Measurements from ENCODE around the gene APOL4. TPM values are rescaled to one million over a fixed set of nuclear protein-coding genes. Genes with fewer than 3 reads are reported as not detected.
"Not testable (repeated sequence)": the region's sequence is repeated elsewhere in the genome, so short reads cannot be mapped to it uniquely, and the experiment has no call there.

APOL4 gene
- total RNA-seq, 1 donor from 2014 or later: 7.7 TPM

DNA sequence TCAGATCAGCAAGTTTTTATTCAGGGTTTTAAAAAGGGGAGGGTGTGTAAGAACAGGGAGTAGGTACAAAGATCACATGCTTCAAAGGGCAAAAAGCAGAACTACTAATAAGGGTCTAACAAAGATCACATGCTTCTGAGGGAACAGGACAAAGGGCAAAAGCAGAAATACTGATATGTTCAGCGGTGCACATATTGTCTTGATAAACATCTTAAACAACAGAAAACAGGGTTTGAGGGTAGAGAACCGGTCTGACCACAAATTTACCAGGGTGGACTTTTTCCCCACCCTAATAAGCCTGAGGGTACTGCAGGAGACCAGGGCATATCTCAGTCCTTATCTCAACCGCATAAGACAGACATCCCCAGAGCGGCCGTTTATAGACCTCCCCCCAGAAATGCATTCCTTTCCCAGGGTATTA is 7.9 kb upstream of the APOL4 start:
- not testable (repeated sequence) for DNase-seq (ENCODE audit: low spot score in 2 of 2); FAIRE-seq

DNA sequence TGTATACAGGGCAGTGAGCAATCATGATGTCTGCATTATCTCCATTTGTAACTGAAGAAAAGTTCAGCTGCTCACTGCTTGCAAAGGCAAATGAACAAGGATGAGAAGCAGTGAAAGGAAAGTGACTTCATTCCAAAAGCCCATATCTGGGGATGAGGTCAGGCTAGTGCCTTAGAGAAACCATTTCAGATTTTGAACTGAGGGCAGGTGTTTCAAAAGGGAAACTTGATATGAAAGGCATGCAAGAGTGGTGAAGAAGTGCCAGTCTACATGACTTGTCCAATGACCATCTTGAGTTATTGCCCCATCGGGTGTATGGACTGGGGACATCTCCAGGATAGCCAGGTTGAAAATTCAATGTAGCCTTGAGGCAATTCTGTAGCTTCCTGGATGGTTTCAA is 7.3 kb upstream of the APOL4 start:
- no peak for DNase-seq (ENCODE audit: low spot score in 2 of 2)
- FAIRE-seq: no peak

DNA sequence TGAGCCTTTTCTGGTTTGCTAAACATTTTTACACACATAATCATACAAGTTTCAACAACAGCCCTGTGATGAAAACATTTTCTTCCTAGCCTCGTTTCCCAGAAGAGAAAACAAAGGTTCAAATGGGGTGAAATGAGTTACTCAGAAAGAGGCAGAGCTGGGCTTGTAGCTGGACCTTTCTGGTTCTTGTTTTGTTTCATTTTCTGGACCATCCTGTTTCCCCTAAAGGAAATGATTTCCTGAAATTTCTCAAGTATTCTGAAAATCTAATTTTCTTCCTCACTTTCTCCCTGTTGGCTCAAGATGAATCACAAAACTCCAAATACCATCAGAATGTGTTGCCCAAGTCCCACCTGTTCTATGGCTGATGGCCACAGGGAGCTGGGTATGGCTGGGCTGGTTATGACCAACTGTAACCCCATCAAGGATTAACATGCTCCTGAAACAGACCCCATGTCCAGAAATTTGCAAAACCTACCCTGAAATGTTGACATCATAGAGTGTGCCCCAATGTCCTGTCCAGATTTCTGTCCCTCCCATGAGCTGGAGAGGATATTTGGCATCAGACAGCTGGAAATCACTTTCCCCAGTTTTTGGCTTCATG is 6.7 kb upstream of the APOL4 start:
- FAIRE-seq: no peak
- no peak for DNase-seq (ENCODE audit: low spot score in 2 of 2)

DNA sequence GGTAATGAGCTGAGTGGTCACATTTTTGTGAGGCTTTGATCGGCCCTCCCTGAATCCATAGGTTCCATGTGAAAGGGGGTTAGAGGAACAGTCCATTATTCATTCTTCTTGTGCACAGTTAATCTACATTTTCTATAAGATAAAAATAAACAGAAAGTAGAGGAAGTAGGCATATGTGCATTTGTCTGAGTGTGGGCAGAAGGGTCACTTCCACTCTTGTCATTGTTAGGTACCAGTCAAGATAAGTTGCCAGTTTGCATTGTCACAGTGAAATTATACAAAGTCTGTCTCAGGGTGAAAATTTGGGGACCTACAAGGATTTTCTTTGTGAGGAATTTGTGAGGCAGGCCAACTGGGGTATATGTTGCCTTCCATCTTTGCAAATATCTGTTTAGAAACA is 4.6 kb upstream of the APOL4 start:
- FAIRE-seq: no peak

DNA sequence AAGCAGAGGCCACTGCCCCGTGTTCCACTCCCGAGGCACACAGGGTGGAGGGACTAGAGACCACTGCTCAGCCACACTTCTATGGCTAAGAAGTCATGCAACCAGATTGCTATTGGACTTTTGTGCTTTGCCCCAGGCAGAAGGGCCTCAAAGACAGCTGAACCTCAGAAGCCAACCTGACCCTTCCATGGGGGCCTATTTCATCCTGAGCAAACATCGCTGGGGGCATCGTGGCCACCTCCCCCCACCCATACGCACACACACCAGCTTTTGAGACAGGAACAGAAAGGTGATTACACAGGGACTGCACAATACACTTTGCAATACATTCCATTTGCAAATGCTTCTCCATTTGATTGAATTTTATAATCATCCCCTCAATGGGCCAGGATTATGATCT is 4.0 kb upstream of the APOL4 start:
- not testable (repeated sequence) for FAIRE-seq

More for the DNA sequence above, 4.6 kb upstream of the APOL4 start:
- no peak for DNase-seq (ENCODE audit: low spot score in 2 of 2)

DNA sequence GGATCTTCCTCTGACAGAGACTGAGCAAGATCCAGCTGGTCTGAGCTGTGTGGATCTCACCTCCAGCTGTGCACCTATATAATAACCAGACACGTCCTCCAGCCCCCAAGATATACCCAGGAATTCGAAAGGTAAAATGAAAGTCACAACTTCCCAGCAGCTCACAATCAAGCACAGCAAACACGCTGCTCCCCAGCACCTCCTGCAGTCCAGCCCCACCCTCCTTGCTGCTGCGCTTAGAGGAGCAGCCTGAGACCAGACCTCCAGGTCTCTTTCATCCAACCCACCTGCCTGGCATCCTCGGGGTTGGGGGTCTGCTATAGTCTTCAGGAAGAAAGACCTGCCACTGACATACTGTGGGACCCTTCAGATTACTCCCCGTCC is 3.0 kb upstream of the APOL4 start:
- no peak for DNase-seq (ENCODE audit: low spot score in 2 of 2)
- no peak for FAIRE-seq

More for the DNA sequence above, 4.0 kb upstream of the APOL4 start:
- not testable (repeated sequence) for DNase-seq (ENCODE audit: low spot score in 2 of 2)

DNA sequence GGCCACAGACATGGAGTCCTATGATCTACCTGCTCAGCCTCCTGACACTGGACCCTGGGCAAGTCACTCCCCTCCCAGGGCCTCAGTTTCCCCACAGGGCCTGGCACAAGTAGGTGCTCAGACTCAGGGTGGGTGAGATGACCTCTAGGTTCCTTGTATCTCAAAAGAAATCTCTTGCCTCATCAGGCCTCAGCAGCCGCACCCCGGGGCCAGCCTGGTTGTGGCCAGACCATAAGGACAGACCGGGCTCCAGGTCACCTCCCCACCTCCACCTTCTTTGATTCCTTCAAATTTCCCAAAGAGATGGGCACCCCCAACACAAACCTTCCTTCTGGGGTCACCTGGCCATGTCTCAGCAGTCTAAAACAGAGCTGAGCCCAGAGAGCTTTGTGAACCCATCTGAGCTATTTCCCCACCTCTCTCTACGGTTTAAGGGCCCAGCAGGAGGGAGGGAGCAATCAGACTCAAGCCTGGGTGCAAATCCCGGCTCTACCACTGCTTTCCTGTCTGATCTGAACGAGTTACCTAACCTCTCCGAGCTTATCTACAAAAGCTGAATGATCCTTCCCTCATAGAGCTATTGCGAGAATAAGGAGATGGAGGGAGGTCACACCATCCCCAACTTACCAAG is 2.5 kb upstream of the APOL4 start:
- FAIRE-seq (no peak), DNase-seq (ENCODE audit: low spot score in 2 of 2) (no peak)

DNA sequence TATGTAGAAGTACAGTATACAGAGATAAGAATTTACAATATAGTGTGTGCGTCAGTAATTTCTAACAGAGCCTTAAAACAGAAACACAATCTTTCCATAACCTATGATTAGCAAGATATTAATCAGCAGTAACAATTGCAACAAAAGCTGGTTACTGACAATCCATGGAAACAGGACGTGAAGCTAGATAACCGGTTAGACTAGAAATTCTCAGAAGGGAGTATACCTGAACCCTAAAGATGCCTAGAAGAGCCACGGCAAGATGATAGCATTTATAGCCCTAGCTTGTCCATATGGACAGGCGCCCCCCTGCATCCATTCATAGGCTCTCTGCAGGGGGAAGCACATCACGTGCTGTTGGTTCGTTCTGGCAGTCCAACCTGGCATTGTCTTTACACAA is 1.8 kb upstream of the APOL4 start:
- not testable (repeated sequence) for DNase-seq (ENCODE audit: low spot score in 2 of 2); FAIRE-seq

DNA sequence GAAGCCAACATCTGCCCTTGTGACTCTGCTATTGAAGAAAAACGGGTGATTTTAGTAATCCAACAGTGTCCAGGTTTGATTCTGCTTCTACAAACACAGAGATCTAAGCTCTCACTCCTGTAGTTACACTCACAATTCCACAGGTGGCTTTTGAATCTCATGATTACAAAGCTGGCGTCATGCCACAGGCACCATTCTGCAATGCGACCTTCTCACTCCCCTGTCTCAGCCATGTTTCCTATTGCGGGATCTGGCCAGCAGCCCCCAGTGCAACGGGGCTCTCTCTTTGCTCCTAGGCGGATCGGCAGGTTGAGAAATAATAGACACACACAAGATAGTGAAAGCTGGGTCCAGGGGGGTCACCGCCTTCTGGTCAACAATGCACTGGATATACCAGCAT is 1.3 kb upstream of the APOL4 start:
- DNase-seq (ENCODE audit: low spot score in 2 of 2); FAIRE-seq: not testable (repeated sequence)

DNA sequence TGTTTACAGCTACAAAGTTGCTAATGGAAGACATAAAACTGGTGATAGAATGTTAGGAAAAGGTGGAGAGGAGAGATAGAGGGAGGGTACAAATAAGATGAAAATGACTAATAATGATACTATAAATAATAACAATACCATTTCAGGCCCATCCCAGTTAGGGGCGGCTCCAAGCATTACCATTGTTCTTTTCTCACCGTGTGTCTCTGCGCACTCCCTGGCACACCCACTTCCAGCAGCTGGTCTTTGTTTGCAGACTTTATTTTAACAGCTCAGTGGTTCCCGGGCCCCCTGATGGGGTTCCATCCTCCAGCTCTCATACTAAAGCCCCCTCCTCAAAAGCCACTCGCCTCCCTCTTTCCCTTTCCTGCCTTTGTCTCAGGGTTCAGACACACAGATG is 584 bp downstream of the APOL4 start:
- not testable (repeated sequence) for DNase-seq (ENCODE audit: low spot score in 2 of 2); FAIRE-seq

DNA sequence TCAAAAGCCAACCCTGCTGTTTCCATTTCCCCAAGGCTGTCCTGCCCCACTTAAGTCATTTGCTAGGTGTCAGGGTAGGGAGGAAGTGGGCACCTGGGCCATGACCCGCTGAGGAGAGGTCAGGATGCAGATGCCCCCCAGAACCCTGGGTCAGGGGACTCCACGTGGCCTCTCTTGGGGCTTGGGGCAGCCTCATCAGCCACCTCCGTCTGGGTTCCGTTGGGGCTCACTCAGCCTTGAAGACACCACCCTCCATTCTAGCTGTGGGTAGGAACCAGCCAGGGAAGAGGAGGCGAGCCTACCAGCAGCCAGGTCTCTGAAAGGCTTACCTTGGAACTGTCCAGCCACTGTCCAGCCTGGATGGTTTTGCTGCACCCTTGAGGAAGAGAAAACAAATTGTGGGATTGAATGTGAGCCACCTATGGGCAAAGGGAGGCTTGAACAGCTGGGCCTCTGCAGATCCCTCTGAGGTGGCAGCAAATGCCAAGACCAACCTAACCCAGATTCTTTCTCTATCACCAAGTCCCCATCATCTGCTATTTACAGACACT is 2.5 kb downstream of the APOL4 start:
- no peak for FAIRE-seq
- no peak for DNase-seq (ENCODE audit: low spot score in 2 of 2)

DNA sequence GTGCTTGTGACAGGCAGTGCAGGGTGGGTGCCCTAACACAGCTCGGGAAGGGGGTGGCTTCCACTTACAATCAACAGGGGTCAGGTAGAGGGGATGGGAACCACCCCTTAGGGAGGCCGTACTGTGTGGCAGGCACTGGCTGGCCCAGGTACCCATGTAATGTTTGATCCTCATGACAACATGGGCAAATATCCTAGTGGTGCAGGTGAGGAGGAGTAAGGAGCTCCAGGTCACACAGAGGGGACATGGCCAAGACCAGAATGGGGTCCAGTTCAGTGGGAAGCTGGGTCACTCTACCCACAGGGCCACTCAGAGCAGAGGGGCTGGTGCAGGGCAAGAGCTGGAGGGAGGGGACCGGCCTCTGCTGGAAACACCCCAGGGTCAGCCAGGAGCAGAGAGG is 3.1 kb downstream of the APOL4 start:
- DNase-seq (ENCODE audit: low spot score in 2 of 2) (no peak), FAIRE-seq (no peak)

DNA sequence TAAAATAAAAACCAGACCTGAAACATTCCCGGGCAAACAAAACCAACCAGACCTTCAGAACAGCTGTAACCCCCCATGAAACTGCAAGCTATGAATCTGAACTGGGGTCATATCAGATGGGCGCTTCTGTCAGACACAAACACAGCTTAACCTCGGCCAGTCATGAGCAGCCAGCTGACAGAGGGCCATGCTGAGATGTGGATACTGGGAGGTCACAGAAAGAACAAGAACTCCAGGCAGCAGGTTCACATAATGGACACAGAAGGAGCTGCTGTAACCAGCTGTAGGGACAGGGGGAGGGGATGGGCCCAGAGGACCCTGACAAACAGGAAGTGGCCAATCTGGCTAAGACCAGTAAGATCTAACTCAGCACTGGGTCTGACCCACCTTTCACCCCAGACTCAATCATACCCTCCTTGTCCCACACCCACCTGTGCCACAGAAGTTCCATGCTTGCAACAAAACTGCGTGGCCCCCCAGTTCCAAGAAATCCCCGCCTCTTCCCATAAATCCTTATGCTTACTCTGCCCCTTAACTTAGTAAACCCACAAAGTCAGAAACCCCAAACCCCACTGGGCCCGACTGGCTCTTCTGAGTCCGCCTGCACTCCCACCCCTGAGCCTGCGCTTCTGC is 4.0 kb downstream of the APOL4 start:
- FAIRE-seq (no peak), DNase-seq (ENCODE audit: low spot score in 2 of 2) (no peak)

DNA sequence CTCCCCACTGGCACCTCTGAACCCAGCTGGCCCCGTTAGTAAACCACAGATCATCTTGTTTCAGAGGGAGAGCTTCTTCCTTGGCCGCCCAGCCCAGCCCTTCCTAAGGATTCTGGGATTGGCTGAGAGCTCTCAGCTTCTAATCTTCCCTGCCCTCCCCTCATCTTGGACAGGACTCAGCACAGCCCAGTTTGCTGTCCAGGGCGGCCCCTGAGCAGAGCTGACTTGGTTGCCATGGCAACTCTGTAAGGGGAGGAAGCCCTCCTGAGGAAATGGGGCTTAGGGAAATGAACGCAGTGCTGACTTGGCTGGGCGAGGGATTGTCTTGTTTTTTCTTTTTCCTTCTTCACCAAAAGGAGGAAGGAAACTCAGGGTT is 4.6 kb downstream of the APOL4 start:
- peak in 1 of 2 donors; percentile 32 for DNase-seq (ENCODE audit: low spot score in 2 of 2)
- no peak for FAIRE-seq

DNA sequence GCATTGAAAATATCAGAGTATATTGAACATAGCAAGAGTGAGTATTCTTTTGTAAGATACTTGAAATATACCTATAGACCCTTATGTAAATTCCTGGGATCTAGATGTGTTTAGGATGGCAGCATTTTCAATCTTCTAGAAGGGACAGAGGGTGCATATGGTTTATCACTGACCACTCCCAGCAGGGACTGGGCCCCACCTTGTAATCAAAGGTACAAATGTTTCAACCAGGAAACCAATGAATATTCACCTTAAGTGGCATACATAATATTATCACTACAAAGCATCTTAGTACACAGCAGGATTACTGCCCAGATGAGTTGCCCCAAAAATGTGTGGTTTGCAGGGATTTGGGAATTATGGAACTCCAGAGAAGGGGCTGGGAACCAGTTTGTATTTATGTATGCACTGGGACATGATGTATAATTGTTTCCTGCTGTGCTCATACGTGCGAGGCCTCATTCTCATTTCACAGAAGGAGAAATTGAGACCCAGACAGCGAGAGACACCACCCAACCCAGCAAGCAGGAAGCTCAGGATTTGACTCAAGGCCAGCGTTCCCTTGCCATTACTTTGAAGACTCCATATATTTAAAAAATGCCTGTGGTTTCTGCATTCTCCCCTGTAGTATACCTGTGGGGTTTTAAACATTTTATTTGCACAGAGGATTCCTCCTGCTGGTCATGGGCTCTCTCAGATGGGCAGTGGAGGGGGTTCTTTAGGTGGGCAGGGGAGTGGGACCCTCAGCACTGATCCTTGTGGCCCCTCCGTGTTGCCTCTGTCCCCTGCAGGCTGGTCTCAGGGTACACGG is 5.2 kb downstream of the APOL4 start:
- DNase-seq (ENCODE audit: low spot score in 2 of 2) (no peak), FAIRE-seq (no peak)

DNA sequence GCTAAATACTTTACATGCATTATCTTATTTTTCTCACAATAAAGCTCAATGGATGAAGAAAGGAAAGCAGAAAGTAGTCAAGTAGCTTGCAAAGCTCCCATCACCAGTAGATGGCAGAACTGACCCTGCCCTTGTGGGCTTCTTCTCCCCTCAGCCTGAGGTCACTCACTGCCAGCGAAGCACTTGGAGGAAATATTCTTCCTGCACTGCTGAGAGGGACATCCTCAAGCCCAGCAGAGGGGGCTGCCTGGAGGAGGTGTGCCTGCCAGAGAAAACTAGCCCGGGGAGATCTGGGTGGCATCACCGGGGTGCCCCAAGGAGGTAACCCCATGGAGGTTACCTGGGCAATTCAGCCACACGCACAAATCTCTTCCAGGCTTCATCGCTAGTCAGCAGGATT is 6.6 kb downstream of the APOL4 start:
- DNase-seq (ENCODE audit: low spot score in 2 of 2) (peak in 1 of 2 donors; percentile 52), FAIRE-seq (peak; percentile 57)

DNA sequence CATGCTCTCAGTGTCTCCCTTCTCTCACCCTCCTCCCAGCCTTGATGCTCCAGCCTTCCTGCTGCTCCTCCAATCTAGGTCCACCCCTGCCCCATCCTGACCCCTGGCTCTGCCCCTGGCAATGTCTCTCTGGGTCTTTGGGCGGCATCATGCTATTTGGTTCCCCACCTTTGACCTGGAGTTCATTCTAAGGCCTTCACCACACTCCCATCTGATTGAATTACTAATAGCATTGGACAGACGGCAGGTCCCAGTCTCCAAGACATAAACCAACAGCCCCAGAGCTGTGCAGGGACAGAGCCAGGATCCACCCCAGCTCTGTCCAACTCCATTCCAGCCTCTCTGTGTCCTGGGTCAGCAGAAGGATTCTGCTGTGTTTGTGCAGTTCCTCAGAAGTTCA is 7.2 kb downstream of the APOL4 start:
- DNase-seq (ENCODE audit: low spot score in 2 of 2) (no peak), FAIRE-seq (no peak)

DNA sequence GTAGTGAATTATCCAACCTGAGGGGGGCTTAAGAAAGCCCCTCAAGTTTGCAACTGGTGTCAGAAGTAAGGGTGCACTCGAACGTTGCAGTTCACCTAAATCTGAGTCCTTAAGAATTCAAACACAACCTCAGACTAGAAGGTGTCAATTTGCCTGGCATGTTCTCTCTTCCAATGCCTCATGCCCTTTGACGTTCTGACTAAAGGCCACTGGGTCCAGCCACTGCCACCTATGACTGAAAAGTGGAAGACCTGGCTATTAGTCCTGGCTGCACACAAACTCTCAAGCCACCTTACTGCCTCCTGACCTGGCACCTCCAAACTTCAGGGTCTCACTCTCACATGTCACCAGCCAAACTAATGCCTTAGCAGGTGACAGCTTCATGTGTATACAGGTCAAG is 8.0 kb downstream of the APOL4 start:
- DNase-seq (ENCODE audit: low spot score in 2 of 2): no peak
- FAIRE-seq: no peak

DNA sequence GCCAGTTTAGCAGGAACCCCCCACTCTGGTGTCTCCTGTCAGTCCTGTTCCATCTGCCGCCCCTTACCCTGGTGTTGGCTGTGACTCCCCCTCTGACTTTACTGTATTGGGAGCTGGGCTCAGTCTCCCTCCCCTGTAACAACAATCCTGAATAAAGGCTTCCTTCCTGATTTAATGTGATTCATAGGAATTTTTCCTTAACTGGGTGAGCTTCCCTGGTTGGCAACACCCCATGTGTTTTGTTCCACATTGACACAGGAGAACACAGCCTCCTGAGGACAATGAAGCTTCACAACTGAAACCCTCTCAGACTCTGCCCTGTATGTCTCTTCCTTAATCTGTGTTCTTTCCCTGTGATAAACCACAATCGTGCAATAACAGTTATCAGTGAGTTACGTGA is 8.4 kb downstream of the APOL4 start:
- DNase-seq (ENCODE audit: low spot score in 2 of 2): no peak
- FAIRE-seq: no peak

DNA sequence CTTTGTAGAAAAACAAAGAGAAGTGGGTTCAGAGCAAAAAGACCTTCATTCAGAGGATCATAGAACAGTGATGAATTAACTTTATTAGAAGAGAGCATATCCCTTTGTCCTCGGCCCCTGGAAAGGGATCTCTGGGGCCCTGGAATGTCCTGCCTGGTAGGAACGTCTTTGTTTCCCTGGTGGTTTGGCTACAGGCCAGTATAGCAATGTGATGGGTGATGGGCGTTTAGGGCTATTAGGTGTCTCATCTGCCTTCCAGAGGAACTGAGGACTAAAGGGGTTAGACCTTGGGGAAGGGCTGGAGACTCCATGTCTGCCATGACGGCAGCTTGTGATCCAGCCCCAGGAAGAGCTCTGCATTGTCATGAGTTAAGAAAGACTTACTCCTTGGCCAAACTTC is 9.1 kb downstream of the APOL4 start:
- no peak for FAIRE-seq
- no peak for DNase-seq (ENCODE audit: low spot score in 2 of 2)

Data from frontal cortex (tissue), 4 donors.